GM12878 (cell line): ENCODE measurements around the gene HCFC1R1. TPM values are rescaled to one million over a fixed set of nuclear protein-coding genes. Genes with fewer than 3 reads are reported as not detected.

Experiments
- ATAC-seq: fragments of 200-7000 bp; cut with Tn5 transposase; 3 replicates; pipeline ENCODE4 v1.9.1; 2020; ENCODE audit warnings: mild to moderate bottlenecking, moderate library complexity
- BruUV-seq: library from RNA; stranded (reverse); fragments of 400-500 nt; replicated peaks from 2 replicates; lab custom pipeline; 2021; lab: Mats Ljungman, UMichigan
- CTCF ChIA-PET: fragments of 300-600 bp; sonication (Branson Sonifier 250); formaldehyde crosslinking; extraction: SDS; loops from one replicate; lab custom pipeline; 2021; ENCODE audit warnings: inconsistent platforms; lab: Yijun Ruan, JAX
- POLR2A ChIA-PET: fragments of 350-600 bp; formaldehyde crosslinking; extraction: SDS; loops from one replicate; lab custom pipeline; 2021; ENCODE audit warnings: inconsistent platforms; lab: Charles Lee
- RAD21 ChIA-PET: fragments of 300-600 bp; sonication (Branson Sonifier 250); formaldehyde crosslinking; loops from one replicate; lab custom pipeline; 2023; ENCODE audit warnings: antibody characterized with exemption; ENCODE audit not compliant: unreplicated experiment; lab: Charles Lee
- SMC1A ChIA-PET: fragments of 300-600 bp; sonication (Branson Sonifier 250); formaldehyde crosslinking; loops from one replicate; lab custom pipeline; 2023; ENCODE audit not compliant: unreplicated experiment, uncharacterized antibody; lab: Charles Lee
- DNase-seq: peaks from one replicate; pipeline ENCODE4 v3.0.0-alpha.2; 2011; ENCODE audit warnings: low read depth, low spot score
- FAIRE-seq: peaks from 3 replicates; lab custom pipeline; 2011; peaks lifted over from hg19 to GRCh38; lab: Jason Lieb, UNC
- H2AFZ ChIP-seq: 2 replicates; pipeline ENCODE4 v1.6.0; 2011; ENCODE audit warnings: low read depth, low read length, control low read depth; ENCODE audit not compliant: control insufficient read depth
- H3K27ac ChIP-seq: 2 replicates; pipeline ENCODE4 v1.5.1; 2011; ENCODE audit warnings: control low read depth; ENCODE audit not compliant: control insufficient read depth, insufficient read depth
- H3K27me3 ChIP-seq, 2 experiments: replicated peaks in 1 of 2; 2 replicates each; pipeline versions ENCODE4 v1.6.0 to v1.6.1; 2011; ENCODE audit warnings: low read length in 1 of 2; ENCODE audit not compliant: control insufficient read depth in 2 of 2, insufficient read depth in 2 of 2
- H3K36me3 ChIP-seq, 2 experiments: 2 replicates each; pipeline ENCODE4 v1.5.1; 2011; ENCODE audit warnings: low read length in 1 of 2; ENCODE audit not compliant: control insufficient read depth in 2 of 2, insufficient read depth in 2 of 2
- H3K4me1 ChIP-seq: 2 replicates; pipeline ENCODE4 v1.6.1; 2011; ENCODE audit warnings: mild to moderate bottlenecking, low read length, moderate library complexity, mixed read lengths; ENCODE audit not compliant: control insufficient read depth, insufficient read depth
- H3K4me2 ChIP-seq: 2 replicates; pipeline ENCODE4 v1.6.0; 2011; ENCODE audit warnings: control low read depth; ENCODE audit not compliant: control insufficient read depth, insufficient read depth
- H3K4me3 ChIP-seq: fragments of 200-600 bp; sonication (generic); 2 replicates; pipeline ENCODE4 v1.5.1; 2016
- H3K79me2 ChIP-seq: 2 replicates; pipeline ENCODE4 v1.6.0; 2011; ENCODE audit warnings: low read length; ENCODE audit not compliant: control insufficient read depth, insufficient read depth
- H3K9ac ChIP-seq: 2 replicates; pipeline ENCODE4 v1.8.0; 2011; ENCODE audit warnings: low read length, control low read depth, mixed read lengths; ENCODE audit not compliant: control insufficient read depth, insufficient read depth
- H3K9me3 ChIP-seq: replicated peaks from 3 replicates; pipeline ENCODE4 v1.5.1; 2011; ENCODE audit warnings: mild to moderate bottlenecking, low read length; ENCODE audit not compliant: control insufficient read depth, insufficient read depth
- H4K20me1 ChIP-seq: 2 replicates; pipeline ENCODE4 v1.6.0; 2011; ENCODE audit not compliant: control insufficient read depth, insufficient read depth
- CUX1 ChIP-seq: IDR thresholded peaks from 2 replicates; pipeline ENCODE4 v1.6.1; 2012; ENCODE audit warnings: improper control_type of control experiment, low read depth, low read length; ENCODE audit not compliant: insufficient replicate concordance
- EGR1 ChIP-seq, 2 experiments: IDR thresholded peaks; 1 replicate in 1 of 2; 2 replicates in 1 of 2; pipeline ENCODE4 v1.6.1; 2011 to 2012; ENCODE audit warnings: low read depth in 2 of 2, low read length in 2 of 2, borderline replicate concordance in 1 of 2, mild to moderate bottlenecking in 1 of 2, moderate library complexity in 1 of 2
- NR2F1 ChIP-seq: fragments of 450-650 bp; conservative IDR thresholded peaks from 2 replicates; pipeline ENCODE4 v1.6.1; 2017; ENCODE audit warnings: mild to moderate bottlenecking
- SP1 ChIP-seq: IDR thresholded peaks from one replicate; pipeline ENCODE4 v1.6.1; 2011; ENCODE audit warnings: low read depth, low read length
- WGBS: methylation state at CpG from one replicate; pipeline ENCODE4 v1.1.6; 2016; ENCODE audit warnings: low lambda C conversion rate; ENCODE audit not compliant: insufficient replicate concordance, insufficient coverage; ENCODE audit errors: missing lambda C conversion rate; 5-methylcytosine and 5-hydroxymethylcytosine counted together
- in situ Hi-C: fragments of 300-500 bp; cut with MboI; formaldehyde crosslinking; loops from 9 replicates; pipeline ENCODE4 v1.14.3; 2018; ENCODE audit warnings: mixed read lengths
- intact Hi-C: fragments of 100-400 bp; cut with micrococcal nuclease; formaldehyde crosslinking; loops from one replicate; pipeline ENCODE4 v1.14.2; 2022; ENCODE audit not compliant: unreplicated experiment
- polyA plus RNA-seq, 11 experiments: library from polyadenylated mRNA; depleted of rRNA in 4 of 11; unstranded in 6 of 11; stranded (reverse) in 5 of 11; fragments of >200 nt; fragmentation: Nextera tagmentation in 4 of 11; fragmentation: Illumina TruSeq in 1 of 11; extraction: Ambion mirVana in 4 of 11; extraction: Trizol in 1 of 11; gene quantifications; 1 replicate in 1 of 11; 2 replicates in 10 of 11; pipeline versions ENCODE4 v1.2.1 to v1.2.3, GENCODE V29; 2011 to 2016; ENCODE audit warnings: inconsistent platforms in 2 of 11, missing spikeins in 2 of 11, low read depth in 1 of 11
- total RNA-seq, 4 experiments: library from RNA; depleted of rRNA in 3 of 4; stranded (reverse); fragments of >200 nt in 3 of 4; fragmentation: Illumina TruSeq in 1 of 4; extraction: Trizol in 1 of 4; gene quantifications; 2 replicates each; pipeline versions ENCODE4 v1.2.1 to v1.2.3, GENCODE V29; 2013 to 2021

HCFC1R1 gene
- total and polyA plus RNA-seq, 10 of the 15 experiments (the other 5 are each of a cell fraction or from before 2014, with no cell fraction given): 2.8 to 42.5 (median 20.4) TPM

DNA sequence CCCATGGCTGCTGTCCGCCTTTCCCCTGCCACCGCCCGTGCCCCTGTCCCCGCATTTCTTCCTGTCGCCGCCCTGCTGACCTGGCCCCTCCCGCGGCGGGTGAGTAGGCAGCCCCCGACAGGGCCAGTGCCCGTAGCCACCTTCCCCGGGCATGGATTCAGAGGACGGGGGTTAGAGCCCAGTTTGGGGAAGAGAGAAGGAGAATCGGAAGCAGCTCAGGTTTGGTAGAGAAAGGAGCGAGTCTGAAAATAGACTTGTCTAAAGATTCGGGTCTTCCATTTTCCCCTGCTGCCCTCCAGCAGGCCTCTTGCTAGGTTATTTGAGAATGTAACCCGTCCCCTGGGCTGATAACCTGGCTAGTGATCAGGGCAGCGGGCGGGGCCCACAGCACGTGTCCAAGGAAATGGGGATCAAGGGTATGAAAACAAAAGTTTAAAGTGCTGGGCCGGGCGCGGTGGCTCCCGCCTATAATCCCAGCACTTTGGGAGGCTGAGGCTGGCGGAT is 18.9 kb downstream of the HCFC1R1 start:
- Histone ChIP-seq H3K4me1 (peaks cover 17% of the 10 kb centered on the region), H3K27me3 (peaks cover 0 to 7% of the 10 kb centered on the region in 2 experiments; a peak in 3 of 4 replicates), H3K4me3 (no peak overlapping the region), H2AFZ (no peak overlapping the region; the same call in 1 of the 2 replicates), H3K36me3 (no peaks in the 10 kb centered on the region), H3K9ac (no peak overlapping the region), H3K79me2 (no peaks in the 10 kb centered on the region), H4K20me1 (no peaks in the 10 kb centered on the region), H3K9me3 (no peaks in the 10 kb centered on the region), H3K4me2 (peak overlapping the region; percentile 71), H3K27ac (no peak overlapping the region)
- ChIA-PET RAD21 (interaction anchor here (1.0 to 3.8 kb wide), 5 partner anchors 15 to 161 kb away, joined by 3 to 94 read pairs (median 21); partner anchors contain the start of genes HCFC1R1, THOC6 and TNFRSF12A), POLR2A (interaction anchor here (1.5 to 1.6 kb wide), 2 partner anchors 19 to 20 kb away, joined by 4 to 7 read pairs; partner anchors contain the start of genes HCFC1R1 and THOC6), CTCF (interaction anchor here (1.6 to 11.3 kb wide), 3 partner anchors 22 to 124 kb away, joined by 10 to 421 read pairs (median 17); partner anchors contain the start of genes CLDN6, HCFC1R1, THOC6 and TNFRSF12A), SMC1A (interaction anchor here (7.2 kb wide), 1 partner anchor 21 kb away, joined by 91 read pairs; the partner anchor contains the start of genes HCFC1R1 and THOC6)
- in situ Hi-C loops (no loop called here), intact Hi-C loops (no loop called here)
- DNase-seq: no peak
- TF ChIP-seq NR2F1: no peak
- 0 out of 3 replicates have a peak, but pooled peaks of 1 of the 2 experiments have one; percentile 46 for TF ChIP-seq EGR1 (IDR thresholded peaks at IDR 0.05; ENCODE audit: borderline replicate concordance in 1 of 2, low read depth in 2 of 2, low read length in 2 of 2)
- ATAC-seq: no peak
- no TSS peak for BruUV-seq
- WGBS: 23% methylated on average over 12 of the region's 25 CpGs
- FAIRE-seq: no peak

DNA sequence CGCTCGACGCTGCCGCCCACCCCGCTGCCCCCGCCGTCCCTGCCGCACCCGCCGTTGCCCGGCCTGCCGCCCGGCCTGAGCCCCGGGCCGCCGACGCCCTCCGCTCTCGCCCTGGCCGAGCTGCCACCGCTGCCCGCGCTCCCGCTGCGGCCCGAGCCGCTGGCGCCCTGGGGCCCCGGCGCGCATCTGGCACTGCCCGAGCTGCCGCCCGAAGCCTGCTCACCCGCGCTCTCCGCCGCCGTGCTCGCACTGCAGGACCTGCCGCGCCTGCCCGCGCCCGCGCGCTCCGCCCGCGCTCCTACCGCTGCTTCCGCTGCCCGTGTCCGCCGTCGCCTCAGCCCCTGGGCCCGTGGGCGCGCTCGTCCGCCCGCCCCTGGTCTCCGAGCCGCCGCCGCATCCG is 19.4 kb downstream of the HCFC1R1 start:
- H3K9ac ChIP-seq: no peak overlapping the region
- no peak overlapping the region for H3K4me3 ChIP-seq
- intact Hi-C loops (no loop called here), in situ Hi-C loops (no loop called here)
- ChIA-PET SMC1A (interaction anchor here (0.6 to 7.2 kb wide), 5 partner anchors 14 to 125 kb away, joined by 3 to 91 read pairs (median 5); partner anchors contain the start of genes HCFC1R1 and THOC6), POLR2A (interaction anchor here (1.0 to 1.6 kb wide), 3 partner anchors 19 to 23 kb away, joined by 3 to 7 read pairs (median 4); partner anchors contain the start of genes HCFC1R1 and THOC6), RAD21 (interaction anchor here (0.6 to 3.8 kb wide), 8 partner anchors 16 to 1037 kb away, joined by 3 to 94 read pairs (median 5); partner anchors contain the start of genes HCFC1R1, PKMYT1, THOC6 and TNFRSF12A), CTCF (interaction anchor here (0.6 to 11.3 kb wide), 17 partner anchors 22 to 646 kb away, joined by 3 to 421 read pairs (median 4); partner anchors contain the start of genes CLDN6, HCFC1R1, IL32 and MMP25)
- BruUV-seq: no TSS peak
- no peak overlapping the region for H2AFZ ChIP-seq
- no peaks in the 10 kb centered on the region for H3K9me3 ChIP-seq
- DNase-seq (no peak), FAIRE-seq (no peak), ATAC-seq (no peak)
- peaks cover 17% of the 10 kb centered on the region for H3K4me1 ChIP-seq
- H3K36me3 ChIP-seq: no peaks in the 10 kb centered on the region
- H3K27me3 ChIP-seq: peaks cover 0 to 7% of the 10 kb centered on the region in 2 experiments; a peak in 3 of 4 replicates
- no peaks in the 10 kb centered on the region for H3K79me2 ChIP-seq
- H3K4me2 ChIP-seq: peak overlapping the region; percentile 55; the same call in 1 of the 2 replicates
- H4K20me1 ChIP-seq: no peaks in the 10 kb centered on the region
- 2% methylated on average over 12 of the region's 67 CpGs for WGBS
- TF ChIP-seq SP1: no peak
- TF ChIP-seq CUX1: no peak
- H3K27ac ChIP-seq: no peak overlapping the region
